Neural cell (in vitro differentiated cells): ENCODE results near the gene RYR2. TPM values are rescaled to one million over a fixed set of nuclear protein-coding genes. Genes with fewer than 3 reads are reported as not detected.

ENCODE experiments used
- H2AFZ ChIP-seq: fragments of 200-600, 300-800 bp; sonication (generic), shearing (Covaris generic); 2 replicates; pipeline ENCODE4 v1.6.0; 2014; ENCODE audit warnings: low read depth, mild to moderate bottlenecking, antibody characterized with exemption, low read length, moderate library complexity
- H3F3A ChIP-seq: fragments of 200-600 bp; shearing (Covaris generic); 2 replicates; pipeline ENCODE4 v1.6.1; 2016; ENCODE audit warnings: mild to moderate bottlenecking, moderate library complexity, mixed read lengths, antibody characterized with exemption, low read length; ENCODE audit not compliant: insufficient read depth, poor library complexity, severe bottlenecking
- H3K27ac ChIP-seq: fragments of 200-600, 300-800 bp; sonication (generic), shearing (Covaris generic); 2 replicates; pipeline ENCODE4 v1.5.1; 2014; ENCODE audit warnings: mild to moderate bottlenecking, low read length, moderate library complexity
- H3K27me3 ChIP-seq: fragments of 300-800, 200-600 bp; sonication (generic), shearing (Covaris generic); 2 replicates; pipeline ENCODE4 v1.6.0; 2014; ENCODE audit warnings: mild to moderate bottlenecking, low read depth, low read length, moderate library complexity; ENCODE audit not compliant: insufficient read depth
- H3K36me3 ChIP-seq: fragments of 300-800, 200-600 bp; sonication (generic), shearing (Covaris generic); 2 replicates; pipeline ENCODE4 v1.5.1; 2014; ENCODE audit warnings: mild to moderate bottlenecking, antibody characterized with exemption, low read length, moderate library complexity; ENCODE audit not compliant: insufficient read depth
- H3K4me2 ChIP-seq: fragments of 300-800, 200-600 bp; sonication (generic), shearing (Covaris generic); 2 replicates; pipeline ENCODE4 v1.6.0; 2014; ENCODE audit warnings: mild to moderate bottlenecking, low read length
- H3K4me3 ChIP-seq: fragments of 300-800, 200-600 bp; sonication (generic), shearing (Covaris generic); 2 replicates; pipeline ENCODE4 v1.5.1; 2014; ENCODE audit warnings: mild to moderate bottlenecking, low read length, moderate library complexity
- H3K79me2 ChIP-seq: fragments of 200-600 bp; shearing (Covaris generic); replicated peaks from 2 replicates; pipeline ENCODE4 v1.6.0; 2014; ENCODE audit warnings: mild to moderate bottlenecking, low read length, moderate library complexity; ENCODE audit not compliant: insufficient read depth
- H3K9ac ChIP-seq: fragments of 300-800, 200-600 bp; sonication (generic), shearing (Covaris generic); 2 replicates; pipeline ENCODE4 v1.6.1; 2016; ENCODE audit warnings: mild to moderate bottlenecking, low read length, mixed read lengths
- H3K9me2 ChIP-seq: fragments of 200-600 bp; shearing (Covaris generic); 2 replicates; pipeline ENCODE4 v1.6.1; 2016; ENCODE audit warnings: mild to moderate bottlenecking, low read length, mixed read lengths; ENCODE audit not compliant: insufficient read depth
- H3K9me3 ChIP-seq: fragments of 200-600, 300-800 bp; sonication (generic), shearing (Covaris generic); 2 replicates; pipeline ENCODE4 v1.6.1; 2016; ENCODE audit warnings: mild to moderate bottlenecking, mixed run types, low read length, moderate library complexity, mixed read lengths
- H4K20me1 ChIP-seq: fragments of 200-600 bp; shearing (Covaris generic); 2 replicates; pipeline ENCODE4 v1.6.1; 2016; ENCODE audit warnings: mild to moderate bottlenecking, mixed run types; ENCODE audit not compliant: insufficient read depth
- EP300 ChIP-seq: fragments of 450-650 bp; conservative IDR thresholded peaks from 2 replicates; pipeline ENCODE4 v1.6.1; 2014; ENCODE audit warnings: antibody characterized with exemption, mild to moderate bottlenecking, moderate library complexity; ENCODE audit not compliant: poor library complexity, severe bottlenecking
- EZH2 ChIP-seq: fragments of 200-600, 300-800 bp; shearing (Covaris generic), sonication (generic); IDR thresholded peaks from 2 replicates; pipeline ENCODE4 v1.6.1; 2014; ENCODE audit warnings: antibody characterized with exemption, low read length, borderline replicate concordance, mild to moderate bottlenecking; ENCODE audit not compliant: insufficient read depth, poor library complexity, severe bottlenecking
- MXI1 ChIP-seq: fragments of 450-650 bp; conservative IDR thresholded peaks from 2 replicates; pipeline ENCODE4 v1.6.1; 2014; ENCODE audit warnings: antibody characterized with exemption, mild to moderate bottlenecking; ENCODE audit not compliant: poor library complexity, severe bottlenecking
- POLR2AphosphoS5 ChIP-seq: IDR thresholded peaks from 2 replicates; pipeline ENCODE4 v1.6.1; 2012
- RAD21 ChIP-seq: fragments of 450-650 bp; conservative IDR thresholded peaks from 2 replicates; pipeline ENCODE4 v1.6.1; 2014; ENCODE audit warnings: antibody characterized with exemption, mild to moderate bottlenecking, moderate library complexity
- SMC3 ChIP-seq: fragments of 450-650 bp; conservative IDR thresholded peaks from 2 replicates; pipeline ENCODE4 v1.6.1; 2014; ENCODE audit warnings: antibody characterized with exemption, mild to moderate bottlenecking, moderate library complexity; ENCODE audit not compliant: poor library complexity
- TAF1 ChIP-seq: IDR thresholded peaks from 2 replicates; pipeline ENCODE4 v1.6.1; 2012; ENCODE audit warnings: low read depth
- polyA plus RNA-seq: library from polyadenylated mRNA; depleted of rRNA; stranded (reverse); fragments of >200 nt; gene quantifications from 2 replicates; pipeline ENCODE4 v1.2.3, GENCODE V29; 2014
- TF ChIP-seq, protein P1 (sequence below): IDR thresholded peaks from 2 replicates; pipeline ENCODE4 v1.6.1; 2012; ENCODE audit warnings: borderline replicate concordance
- TF ChIP-seq, protein P2 (sequence below): fragments of 450-650 bp; IDR thresholded peaks from 2 replicates; pipeline ENCODE4 v1.5.1; 2014; ENCODE audit warnings: antibody characterized with exemption, mild to moderate bottlenecking, moderate library complexity; ENCODE audit not compliant: poor library complexity, severe bottlenecking

The RYR2 gene
- polyA plus RNA-seq, 1 donor from 2014 or later, result 3.8 TPM

DNA sequence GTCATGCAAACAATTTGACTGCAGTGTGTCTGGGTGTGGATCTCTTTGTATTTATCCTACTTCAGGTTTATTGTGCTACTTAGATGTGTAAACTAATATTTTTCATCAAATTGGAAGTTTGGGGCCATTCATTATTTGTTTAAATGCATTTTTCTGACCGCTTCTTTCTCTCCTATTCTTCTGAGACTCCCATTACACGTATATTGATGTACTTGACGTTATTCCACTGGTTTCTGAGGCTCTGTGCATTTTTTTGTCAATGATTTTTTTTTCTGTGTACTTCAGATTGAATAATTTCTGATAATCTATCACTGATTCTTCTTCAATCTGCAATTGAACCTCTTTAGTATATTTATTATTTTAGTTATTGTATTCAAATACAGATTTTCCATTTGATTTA is 276.8 kb downstream of the RYR2 start:
- no peak overlapping the region for H3K4me3 ChIP-seq
- H3K4me2 ChIP-seq, result no peak overlapping the region
- no peaks in the 10 kb centered on the region for H3K9me3 ChIP-seq
- no peak overlapping the region for H3K9ac ChIP-seq
- peak overlapping the region; percentile 28 for H3K27ac ChIP-seq
- H3K36me3 ChIP-seq, result no peaks in the 10 kb centered on the region
- no peaks in the 10 kb centered on the region for H3K9me2 ChIP-seq
- H3K27me3 ChIP-seq, result no peaks in the 10 kb centered on the region
- H3K79me2 ChIP-seq, result no peaks in the 10 kb centered on the region
- TF ChIP-seq SMC3, result no peak
- TF ChIP-seq RAD21, result no peak
- no peak for TF ChIP-seq EP300
- no peak for TF ChIP-seq EZH2
- TF ChIP-seq, protein P1, sequence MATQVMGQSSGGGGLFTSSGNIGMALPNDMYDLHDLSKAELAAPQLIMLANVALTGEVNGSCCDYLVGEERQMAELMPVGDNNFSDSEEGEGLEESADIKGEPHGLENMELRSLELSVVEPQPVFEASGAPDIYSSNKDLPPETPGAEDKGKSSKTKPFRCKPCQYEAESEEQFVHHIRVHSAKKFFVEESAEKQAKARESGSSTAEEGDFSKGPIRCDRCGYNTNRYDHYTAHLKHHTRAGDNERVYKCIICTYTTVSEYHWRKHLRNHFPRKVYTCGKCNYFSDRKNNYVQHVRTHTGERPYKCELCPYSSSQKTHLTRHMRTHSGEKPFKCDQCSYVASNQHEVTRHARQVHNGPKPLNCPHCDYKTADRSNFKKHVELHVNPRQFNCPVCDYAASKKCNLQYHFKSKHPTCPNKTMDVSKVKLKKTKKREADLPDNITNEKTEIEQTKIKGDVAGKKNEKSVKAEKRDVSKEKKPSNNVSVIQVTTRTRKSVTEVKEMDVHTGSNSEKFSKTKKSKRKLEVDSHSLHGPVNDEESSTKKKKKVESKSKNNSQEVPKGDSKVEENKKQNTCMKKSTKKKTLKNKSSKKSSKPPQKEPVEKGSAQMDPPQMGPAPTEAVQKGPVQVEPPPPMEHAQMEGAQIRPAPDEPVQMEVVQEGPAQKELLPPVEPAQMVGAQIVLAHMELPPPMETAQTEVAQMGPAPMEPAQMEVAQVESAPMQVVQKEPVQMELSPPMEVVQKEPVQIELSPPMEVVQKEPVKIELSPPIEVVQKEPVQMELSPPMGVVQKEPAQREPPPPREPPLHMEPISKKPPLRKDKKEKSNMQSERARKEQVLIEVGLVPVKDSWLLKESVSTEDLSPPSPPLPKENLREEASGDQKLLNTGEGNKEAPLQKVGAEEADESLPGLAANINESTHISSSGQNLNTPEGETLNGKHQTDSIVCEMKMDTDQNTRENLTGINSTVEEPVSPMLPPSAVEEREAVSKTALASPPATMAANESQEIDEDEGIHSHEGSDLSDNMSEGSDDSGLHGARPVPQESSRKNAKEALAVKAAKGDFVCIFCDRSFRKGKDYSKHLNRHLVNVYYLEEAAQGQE, result no peak
- TF ChIP-seq TAF1, result no peak
- no peak overlapping the region for H2AFZ ChIP-seq
- no peaks in the 10 kb centered on the region for H4K20me1 ChIP-seq
- no peaks in the 10 kb centered on the region for H3F3A ChIP-seq

DNA sequence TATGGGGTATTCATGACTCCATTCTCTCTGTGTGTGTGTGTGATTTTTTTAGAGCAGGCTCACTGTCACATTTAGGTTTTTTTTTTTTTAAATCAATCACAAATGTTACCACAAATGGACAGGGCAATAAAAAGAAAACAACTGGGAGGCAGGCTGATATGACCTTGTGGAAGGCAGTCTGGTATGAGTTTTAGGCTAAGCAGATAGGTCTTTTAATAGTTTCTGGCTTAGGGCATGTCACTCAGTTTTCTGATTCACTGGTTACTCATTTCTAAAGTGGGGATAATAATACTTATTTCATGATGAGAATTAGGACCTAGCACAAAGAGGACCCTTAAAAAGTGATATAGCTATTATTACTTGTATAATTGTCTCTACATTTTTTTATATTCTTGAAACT is 278.9 kb downstream of the RYR2 start:
- H3K27ac ChIP-seq, result no peak overlapping the region
- H4K20me1 ChIP-seq, result no peaks in the 10 kb centered on the region
- no peaks in the 10 kb centered on the region for H3F3A ChIP-seq
- H3K36me3 ChIP-seq, result no peaks in the 10 kb centered on the region
- H3K4me2 ChIP-seq, result no peak overlapping the region
- no peaks in the 10 kb centered on the region for H3K27me3 ChIP-seq
- no peak overlapping the region for H3K9ac ChIP-seq
- no peaks in the 10 kb centered on the region for H3K9me2 ChIP-seq
- H3K9me3 ChIP-seq, result no peaks in the 10 kb centered on the region
- no peak overlapping the region for H3K4me3 ChIP-seq
- no peaks in the 10 kb centered on the region for H3K79me2 ChIP-seq
- no peak overlapping the region for H2AFZ ChIP-seq
- TF ChIP-seq EP300 (no peak), SMC3 (no peak), TAF1 (no peak), RAD21 (no peak), MXI1 (no peak), EZH2 (no peak), POLR2AphosphoS5 (no peak)
- TF ChIP-seq, protein P2, sequence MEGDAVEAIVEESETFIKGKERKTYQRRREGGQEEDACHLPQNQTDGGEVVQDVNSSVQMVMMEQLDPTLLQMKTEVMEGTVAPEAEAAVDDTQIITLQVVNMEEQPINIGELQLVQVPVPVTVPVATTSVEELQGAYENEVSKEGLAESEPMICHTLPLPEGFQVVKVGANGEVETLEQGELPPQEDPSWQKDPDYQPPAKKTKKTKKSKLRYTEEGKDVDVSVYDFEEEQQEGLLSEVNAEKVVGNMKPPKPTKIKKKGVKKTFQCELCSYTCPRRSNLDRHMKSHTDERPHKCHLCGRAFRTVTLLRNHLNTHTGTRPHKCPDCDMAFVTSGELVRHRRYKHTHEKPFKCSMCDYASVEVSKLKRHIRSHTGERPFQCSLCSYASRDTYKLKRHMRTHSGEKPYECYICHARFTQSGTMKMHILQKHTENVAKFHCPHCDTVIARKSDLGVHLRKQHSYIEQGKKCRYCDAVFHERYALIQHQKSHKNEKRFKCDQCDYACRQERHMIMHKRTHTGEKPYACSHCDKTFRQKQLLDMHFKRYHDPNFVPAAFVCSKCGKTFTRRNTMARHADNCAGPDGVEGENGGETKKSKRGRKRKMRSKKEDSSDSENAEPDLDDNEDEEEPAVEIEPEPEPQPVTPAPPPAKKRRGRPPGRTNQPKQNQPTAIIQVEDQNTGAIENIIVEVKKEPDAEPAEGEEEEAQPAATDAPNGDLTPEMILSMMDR, result no peak
- TF ChIP-seq, protein P1, result no peak
